Islet of Langerhans (tissue), 1 donor: ENCODE measurements around the gene DRAM1.
"Not testable (repeated sequence)": the region's sequence is repeated elsewhere in the genome, so short reads cannot be mapped to it uniquely, and the experiment has no call there.

ENCODE experiments used
- FAIRE-seq: peaks from one replicate; lab custom pipeline; 2011; peaks lifted over from hg19 to GRCh38; lab: Jason Lieb, UNC

Gene DRAM1

GRCh38 chr12:101859664-101860607, 17.4 kb upstream of the DRAM1 start:
- no peak for FAIRE-seq

- FAIRE-seq, result not testable (repeated sequence)
These were observed 15.7 kb upstream of the DRAM1 start for GRCh38 chr12:101861688-101862087.

GRCh38 chr12:101862245-101862644, 15.1 kb upstream of the DRAM1 start:
- no peak for FAIRE-seq

- FAIRE-seq, result no peak
These were observed 13.4 kb upstream of the DRAM1 start for GRCh38 chr12:101863981-101864380.

- FAIRE-seq, result no peak
These were observed 10.6 kb upstream of the DRAM1 start for GRCh38 chr12:101866615-101867373.

- FAIRE-seq, result not testable (repeated sequence)
These were observed 9.8 kb upstream of the DRAM1 start for GRCh38 chr12:101867619-101868018.

GRCh38 chr12:101870925-101871324, 6.5 kb upstream of the DRAM1 start:
- FAIRE-seq, result no peak

GRCh38 chr12:101875162-101875561, 2.2 kb upstream of the DRAM1 start:
- no peak for FAIRE-seq

GRCh38 chr12:101876322-101876860, 989 bp upstream of the DRAM1 start:
- FAIRE-seq, result no peak

GRCh38 chr12:101877806-101878242, 444 bp downstream of the DRAM1 start:
- no peak for FAIRE-seq

- FAIRE-seq, result no peak
These were observed 952 bp downstream of the DRAM1 start for GRCh38 chr12:101878243-101878821.

GRCh38 chr12:101880769-101881168, 3.4 kb downstream of the DRAM1 start:
- no peak for FAIRE-seq

- no peak for FAIRE-seq
These were observed 3.8 kb downstream of the DRAM1 start for GRCh38 chr12:101881228-101881627.

- no peak for FAIRE-seq
These were observed 6.8 kb downstream of the DRAM1 start for GRCh38 chr12:101884174-101884573.

GRCh38 chr12:101884781-101885340, 7.5 kb downstream of the DRAM1 start:
- not testable (repeated sequence) for FAIRE-seq

GRCh38 chr12:101885912-101886561, 8.7 kb downstream of the DRAM1 start:
- no peak for FAIRE-seq

- FAIRE-seq, result no peak
These were observed 11.9 kb downstream of the DRAM1 start for GRCh38 chr12:101889211-101889752.

GRCh38 chr12:101891462-101891971, 14.1 kb downstream of the DRAM1 start:
- FAIRE-seq, result no peak

- FAIRE-seq, result no peak
These were observed 15.4 kb downstream of the DRAM1 start for GRCh38 chr12:101892794-101893193.

GRCh38 chr12:101901777-101902176, 24.4 kb downstream of the DRAM1 start:
- no peak for FAIRE-seq

- no peak for FAIRE-seq
These were observed 25.3 kb downstream of the DRAM1 start for GRCh38 chr12:101902641-101903040.
